Pancreas (tissue), 10 donors: ENCODE data around the gene TSPAN14. TPM values are rescaled to one million over a fixed set of nuclear protein-coding genes. Genes with fewer than 3 reads are reported as not detected.

Experiments
- ATAC-seq, 4 donors: fragments of 200-7000 bp; cut with Tn5 transposase; one replicate each; pipeline versions ENCODE4 v1.8.0 to v1.9.1; 2020; ENCODE audit warnings: mild to moderate bottlenecking in 4 of 4, moderate library complexity in 4 of 4
- DNase-seq, 6 donors: peaks; one replicate each; pipeline ENCODE4 v3.0.0-alpha.2; 2020
- FAIRE-seq: peaks from 2 replicates; lab custom pipeline; 2012; peaks lifted over from hg19 to GRCh38; lab: Jason Lieb, UNC
- H3K27ac ChIP-seq, 4 donors: fragments of 200-600 bp; sonication (generic); 1 replicate in 3 of 4; 2 replicates in 1 of 4; pipeline versions ENCODE4 v1.5.0 to v1.8.0; 2020
- H3K27me3 ChIP-seq, 4 donors: fragments of 200-600 bp; one replicate each; pipeline ENCODE4 v1.8.0; 2021
- H3K36me3 ChIP-seq, 3 donors: fragments of 200-600 bp; sonication (generic) in 1 of 3; one replicate each; pipeline versions ENCODE4 v1.5.0 to v1.8.0; 2020 to 2021
- H3K4me1 ChIP-seq, 3 donors: fragments of 200-600 bp; one replicate each; pipeline ENCODE4 v1.8.0; 2021
- H3K4me3 ChIP-seq, 4 donors: fragments of 200-600 bp; sonication (generic) in 2 of 4; one replicate each; pipeline versions ENCODE4 v1.5.0 to v1.8.0; 2020 to 2021
- H3K9me3 ChIP-seq, 4 donors: fragments of 200-600 bp; one replicate each; pipeline ENCODE4 v1.8.0; 2021
- WGBS, 2 donors: extraction: QIAGEN DNeasy Blood & Tissue Kit; methylation state at CpG; one replicate each; pipeline ENCODE4 v1.1.7; 2013; 5-methylcytosine and 5-hydroxymethylcytosine counted together
- intact Hi-C, 3 donors: fragments of 100-400 bp; cut with DNase I; formaldehyde crosslinking; loops; one replicate each; pipeline versions ENCODE4 v1.11.1 to v1.14.2; 2022
- polyA plus RNA-seq, 2 donors: library from polyadenylated mRNA; stranded (reverse); fragments of 200-250 nt; gene quantifications; one replicate each; pipeline ENCODE4 v1.2.3, GENCODE V29; 2013
- total RNA-seq, 6 donors: library from RNA; stranded (reverse); fragmentation: NEBNext Ultra II Directional in 4 of 6; extraction: Animal tissue kit (Norgen Biotek cat#: 25700) in 4 of 6; gene quantifications; one replicate each; pipeline versions ENCODE4 v1.2.1 to v1.2.4, GENCODE V29; 2021 to 2023
- TF ChIP-seq, protein P1 (sequence below), 4 donors: fragments of 200-600 bp; sonication (generic) in 3 of 4; IDR thresholded peaks; one replicate each; pipeline versions ENCODE4 v1.5.0 to v1.8.0; 2021; ENCODE audit warnings: antibody characterized with exemption in 4 of 4
- donor health status: healthy with polysubstance abuse.
- donor health status: DM: no; HTN: no; CAD: no; lungs with moderate emphysema.
- donor health status: DM: no; HTN: no; CAD: no.
- donor health status: control.
- donor health status: control.
- donor health status: Bipolar disorder and iron deficiency.
- donor health status: DM: yes; HTN: yes; CAD: no.
- donor health status: DM: no; HTN: no; CAD: no.
- donor health status: DM: no; HTN: no; CAD: no.
- donor health status: DM: yes; HTN: yes; CAD: no.

The TSPAN14 gene
- total and polyA plus RNA-seq, 8 donors, result 10.6 to 61.9 (median 23.2) TPM

DNA sequence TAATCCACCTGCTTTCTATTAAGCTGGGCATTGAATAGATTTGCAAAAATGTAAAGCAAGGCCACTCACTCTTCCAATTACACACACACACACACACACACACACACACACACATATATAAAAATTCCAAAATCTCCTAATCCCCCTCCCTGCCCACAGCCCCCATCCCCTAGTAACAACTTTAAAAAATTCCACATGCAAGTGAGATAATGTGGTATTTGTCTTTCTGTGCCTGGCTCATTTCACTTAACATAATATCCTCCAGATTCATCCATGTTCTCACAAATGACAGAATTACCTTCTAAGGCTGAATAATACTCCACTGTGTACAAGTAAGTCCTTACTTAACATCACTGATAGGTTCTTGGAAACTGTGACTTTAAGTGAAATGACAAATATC lies 107.8 kb downstream of the TSPAN14 start:
- Histone ChIP-seq H3K4me1 (no peaks in the 10 kb centered on the region), H3K9me3 (no peaks in the 10 kb centered on the region), H3K4me3 (no peak overlapping the region), H3K27me3 (no peaks in the 10 kb centered on the region), H3K27ac (no peak overlapping the region), H3K36me3 (no peaks in the 10 kb centered on the region)
- ATAC-seq, result no peak
- DNase-seq, result no peak
- intact Hi-C loops, result no loop called here
- TF ChIP-seq, protein P1, sequence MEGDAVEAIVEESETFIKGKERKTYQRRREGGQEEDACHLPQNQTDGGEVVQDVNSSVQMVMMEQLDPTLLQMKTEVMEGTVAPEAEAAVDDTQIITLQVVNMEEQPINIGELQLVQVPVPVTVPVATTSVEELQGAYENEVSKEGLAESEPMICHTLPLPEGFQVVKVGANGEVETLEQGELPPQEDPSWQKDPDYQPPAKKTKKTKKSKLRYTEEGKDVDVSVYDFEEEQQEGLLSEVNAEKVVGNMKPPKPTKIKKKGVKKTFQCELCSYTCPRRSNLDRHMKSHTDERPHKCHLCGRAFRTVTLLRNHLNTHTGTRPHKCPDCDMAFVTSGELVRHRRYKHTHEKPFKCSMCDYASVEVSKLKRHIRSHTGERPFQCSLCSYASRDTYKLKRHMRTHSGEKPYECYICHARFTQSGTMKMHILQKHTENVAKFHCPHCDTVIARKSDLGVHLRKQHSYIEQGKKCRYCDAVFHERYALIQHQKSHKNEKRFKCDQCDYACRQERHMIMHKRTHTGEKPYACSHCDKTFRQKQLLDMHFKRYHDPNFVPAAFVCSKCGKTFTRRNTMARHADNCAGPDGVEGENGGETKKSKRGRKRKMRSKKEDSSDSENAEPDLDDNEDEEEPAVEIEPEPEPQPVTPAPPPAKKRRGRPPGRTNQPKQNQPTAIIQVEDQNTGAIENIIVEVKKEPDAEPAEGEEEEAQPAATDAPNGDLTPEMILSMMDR (IDR thresholded peaks at IDR 0.05), result no peak
- FAIRE-seq, result no peak

DNA sequence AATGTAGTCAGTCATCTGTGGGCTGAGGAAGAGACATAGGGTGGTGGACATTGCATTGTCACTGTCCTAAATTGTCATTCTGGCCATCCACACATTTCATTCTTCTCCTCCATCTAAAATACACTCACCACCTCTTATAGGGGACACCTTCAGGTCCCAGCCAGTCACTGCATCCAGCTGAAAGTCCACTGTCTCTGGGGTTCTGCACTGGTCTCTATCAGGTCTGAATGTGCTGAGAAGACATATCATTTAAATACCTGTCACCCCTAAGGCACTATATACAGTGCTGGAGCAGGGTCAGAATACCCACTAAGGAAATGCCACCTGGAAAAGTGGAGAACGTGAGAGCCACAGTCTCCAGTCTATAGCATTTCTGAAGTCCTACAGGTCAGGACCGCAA lies 113.2 kb downstream of the TSPAN14 start:
- TF ChIP-seq, protein P1 (IDR thresholded peaks at IDR 0.05), result no peak
- Histone ChIP-seq H3K4me3 (no peak overlapping the region), H3K9me3 (no peaks in the 10 kb centered on the region), H3K4me1 (no peaks in the 10 kb centered on the region), H3K27me3 (no peaks in the 10 kb centered on the region), H3K27ac (no peak overlapping the region), H3K36me3 (no peaks in the 10 kb centered on the region)
- ATAC-seq, result no peak
- intact Hi-C loops, result no loop called here
- no peak for FAIRE-seq
- no peak for DNase-seq
- 58 to 60% methylated on average over 2 of the region's 2 CpGs for WGBS, 2 donors

DNA sequence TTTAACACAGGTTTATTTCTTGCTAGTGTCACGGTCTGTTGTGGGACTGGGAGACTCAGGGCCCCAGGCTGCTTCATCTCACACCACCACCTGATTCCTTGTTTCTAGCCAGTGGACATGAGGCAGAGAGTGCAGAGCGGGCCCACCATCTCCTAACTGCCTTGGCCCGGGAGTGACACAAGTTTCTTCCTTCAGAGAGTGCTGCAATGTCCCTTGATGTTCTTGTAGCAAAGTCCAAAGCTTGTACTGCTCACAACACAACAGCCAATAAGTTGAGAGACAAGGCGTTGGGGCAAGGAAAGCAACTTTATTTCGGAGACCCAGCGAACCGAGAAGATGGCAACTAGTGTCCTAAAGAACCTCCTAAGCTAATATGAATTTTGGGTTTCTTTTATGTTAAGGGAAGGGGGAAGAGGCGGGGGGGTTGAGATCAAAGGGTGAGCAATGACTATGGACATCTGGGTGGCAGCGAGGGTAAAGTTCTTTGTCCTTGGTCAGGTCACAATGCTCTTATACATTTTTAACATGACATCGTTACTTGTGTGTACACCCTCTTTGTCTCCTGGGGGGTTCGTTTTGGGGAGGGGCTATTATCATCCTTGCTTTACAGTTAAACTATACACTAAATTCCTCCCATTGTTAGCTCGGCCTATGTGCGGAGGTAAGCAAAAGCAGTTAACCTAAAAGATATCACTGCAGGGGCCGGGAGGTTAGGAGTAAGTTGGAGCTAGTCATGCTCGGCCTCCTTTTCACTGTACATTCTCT lies 115.2 kb downstream of the TSPAN14 start:
- Histone ChIP-seq H3K36me3 (no peaks in the 10 kb centered on the region), H3K4me3 (no peak overlapping the region), H3K9me3 (no peaks in the 10 kb centered on the region), H3K4me1 (no peaks in the 10 kb centered on the region), H3K27ac (no peak overlapping the region), H3K27me3 (no peaks in the 10 kb centered on the region)
- no peak for ATAC-seq
- no peak for DNase-seq
- intact Hi-C loops, result no loop called here
- 75 to 83% methylated on average over 15 of the region's 15 CpGs for WGBS, 2 donors
- TF ChIP-seq, protein P1 (IDR thresholded peaks at IDR 0.05), result no peak
- no peak for FAIRE-seq

DNA sequence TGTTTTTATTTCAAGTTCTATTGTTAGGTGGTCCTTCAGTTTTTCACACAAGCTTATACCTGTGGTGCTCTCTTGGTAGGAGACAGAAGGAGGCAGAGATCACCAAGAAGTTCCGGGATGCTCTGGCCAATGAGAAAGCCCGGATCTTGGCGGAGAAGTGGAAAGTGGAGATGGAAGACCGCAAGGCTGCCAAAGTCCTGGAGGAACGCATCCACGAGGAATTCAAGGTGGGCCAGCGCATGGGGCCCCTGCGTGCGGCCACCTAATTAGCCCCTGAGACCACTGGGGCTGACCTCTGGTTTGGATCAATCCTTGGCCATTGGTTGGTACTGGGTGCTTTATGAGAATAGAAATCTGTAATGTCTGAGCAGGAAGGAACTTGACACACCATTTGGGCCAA lies 117.2 kb downstream of the TSPAN14 start:
- intact Hi-C loops, result no loop called here
- WGBS, 2 donors, result 89 to 94% methylated on average over 9 of the region's 9 CpGs
- no peak for DNase-seq

More for the DNA sequence above, 117.2 kb downstream of the TSPAN14 start:
- Histone ChIP-seq H3K27me3 (no peaks in the 10 kb centered on the region), H3K27ac (no peak overlapping the region), H3K36me3 (no peaks in the 10 kb centered on the region), H3K4me3 (no peak overlapping the region), H3K4me1 (no peaks in the 10 kb centered on the region), H3K9me3 (no peaks in the 10 kb centered on the region)
- TF ChIP-seq, protein P1 (IDR thresholded peaks at IDR 0.05), result no peak
- ATAC-seq (no peak), FAIRE-seq (no peak)
